ENCODE results near the gene ABLIM2.

DNA sequence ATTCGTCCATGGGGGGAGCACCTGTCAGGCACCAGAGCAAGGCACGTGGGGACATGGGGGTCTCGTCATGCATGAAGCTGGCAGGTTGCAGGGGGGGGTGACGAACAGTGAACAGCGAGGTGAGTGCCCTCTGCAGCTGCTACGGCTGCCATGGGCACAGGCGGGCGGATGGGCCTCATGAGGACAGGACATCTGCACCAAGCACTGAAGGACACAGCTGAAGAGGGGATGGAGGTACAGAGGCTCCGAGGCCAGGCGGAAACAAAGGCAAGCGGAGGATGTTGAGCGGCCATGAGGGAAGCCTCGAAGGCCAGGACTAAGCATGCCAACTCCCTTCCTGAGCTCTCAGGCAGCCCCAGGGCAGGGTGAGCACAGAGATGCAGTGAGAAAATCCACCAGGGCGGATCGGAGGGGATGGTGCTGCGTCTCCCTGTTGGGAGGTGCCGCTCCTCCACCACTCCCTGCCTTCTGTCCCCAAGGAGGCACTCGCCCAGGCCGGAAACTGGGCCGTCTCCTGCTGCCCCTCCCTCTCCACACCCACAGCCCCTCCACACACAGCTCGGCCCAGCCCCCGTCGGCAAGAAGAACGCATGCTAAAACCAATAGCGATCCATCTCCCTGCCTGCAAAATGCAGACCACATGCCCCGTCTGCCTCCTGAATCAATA, 24.6 kb downstream of the ABLIM2 start:
- TF ChIP-seq POLR2A (IDR thresholded peaks at IDR 0.05) = no peak
- TF ChIP-seq, protein P1, sequence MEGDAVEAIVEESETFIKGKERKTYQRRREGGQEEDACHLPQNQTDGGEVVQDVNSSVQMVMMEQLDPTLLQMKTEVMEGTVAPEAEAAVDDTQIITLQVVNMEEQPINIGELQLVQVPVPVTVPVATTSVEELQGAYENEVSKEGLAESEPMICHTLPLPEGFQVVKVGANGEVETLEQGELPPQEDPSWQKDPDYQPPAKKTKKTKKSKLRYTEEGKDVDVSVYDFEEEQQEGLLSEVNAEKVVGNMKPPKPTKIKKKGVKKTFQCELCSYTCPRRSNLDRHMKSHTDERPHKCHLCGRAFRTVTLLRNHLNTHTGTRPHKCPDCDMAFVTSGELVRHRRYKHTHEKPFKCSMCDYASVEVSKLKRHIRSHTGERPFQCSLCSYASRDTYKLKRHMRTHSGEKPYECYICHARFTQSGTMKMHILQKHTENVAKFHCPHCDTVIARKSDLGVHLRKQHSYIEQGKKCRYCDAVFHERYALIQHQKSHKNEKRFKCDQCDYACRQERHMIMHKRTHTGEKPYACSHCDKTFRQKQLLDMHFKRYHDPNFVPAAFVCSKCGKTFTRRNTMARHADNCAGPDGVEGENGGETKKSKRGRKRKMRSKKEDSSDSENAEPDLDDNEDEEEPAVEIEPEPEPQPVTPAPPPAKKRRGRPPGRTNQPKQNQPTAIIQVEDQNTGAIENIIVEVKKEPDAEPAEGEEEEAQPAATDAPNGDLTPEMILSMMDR (IDR thresholded peaks at IDR 0.05) = no peak
